Aorta (tissue), 5 donors: Measurements from ENCODE around the gene DDT. TPM values are rescaled to one million over a fixed set of nuclear protein-coding genes. Genes with fewer than 3 reads are reported as not detected.
"Not testable (repeated sequence)": the region's sequence is repeated elsewhere in the genome, so short reads cannot be mapped to it uniquely, and the experiment has no call there.

Experiments used
- ATAC-seq: fragments of 200-7000 bp; cut with Tn5 transposase; one replicate; pipeline ENCODE4 v1.9.1; 2022; ENCODE audit warnings: moderate library complexity; ENCODE audit not compliant: low FRiP score
- DNase-seq, 2 donors: peaks; one replicate each; pipeline ENCODE4 v3.0.0-alpha.2; 2020
- H3K27ac ChIP-seq, 2 donors: one replicate each; pipeline ENCODE4 v1.5.1; 2013; ENCODE audit warnings: low read length in 2 of 2, mild to moderate bottlenecking in 2 of 2, moderate library complexity in 2 of 2, control low read depth in 1 of 2, inconsistent platforms in 1 of 2, low read depth in 1 of 2
- H3K27me3 ChIP-seq, 2 donors: one replicate each; pipeline ENCODE4 v1.6.1; 2013; ENCODE audit warnings: control low read depth in 1 of 2, low read length in 1 of 2, mild to moderate bottlenecking in 1 of 2, moderate library complexity in 1 of 2; ENCODE audit not compliant: insufficient read depth in 2 of 2, control insufficient read depth in 1 of 2
- H3K36me3 ChIP-seq, 2 donors: one replicate each; pipeline ENCODE4 v1.6.1; 2013; ENCODE audit warnings: control low read depth in 1 of 2, low read length in 1 of 2, mild to moderate bottlenecking in 1 of 2; ENCODE audit not compliant: insufficient read depth in 2 of 2, control insufficient read depth in 1 of 2
- H3K4me1 ChIP-seq, 2 donors: one replicate each; pipeline ENCODE4 v1.6.1; 2013; ENCODE audit warnings: low read length in 2 of 2, control low read depth in 1 of 2, mild to moderate bottlenecking in 1 of 2, moderate library complexity in 1 of 2; ENCODE audit not compliant: insufficient read depth in 2 of 2, control insufficient read depth in 1 of 2
- H3K4me3 ChIP-seq, 2 donors: one replicate each; pipeline ENCODE4 v1.5.1; 2013; ENCODE audit warnings: low read length in 2 of 2, control low read depth in 1 of 2, mild to moderate bottlenecking in 1 of 2
- H3K9me3 ChIP-seq: one replicate; pipeline ENCODE4 v1.6.1; 2013; ENCODE audit warnings: mild to moderate bottlenecking, low read length; ENCODE audit not compliant: control insufficient read depth
- WGBS, 2 donors: extraction: QIAGEN DNeasy Blood & Tissue Kit; methylation state at CpG; one replicate each; pipeline ENCODE4 v1.1.7; 2013; 5-methylcytosine and 5-hydroxymethylcytosine counted together
- intact Hi-C, 2 donors: fragments of 100-400 bp; cut with DNase I; formaldehyde crosslinking; loops; one replicate each; pipeline versions ENCODE4 v1.14.2 to v1.15.0; 2022
- polyA plus RNA-seq, 2 donors: library from polyadenylated mRNA; stranded (reverse); fragments of 200-250 nt; gene quantifications; one replicate each; pipeline ENCODE4 v1.2.3, GENCODE V29; 2013
- total RNA-seq, 2 donors: library from RNA; stranded (reverse); fragmentation: NEBNext Ultra II Directional; extraction: Animal tissue kit (Norgen Biotek cat#: 25700); gene quantifications; one replicate each; pipeline ENCODE4 v1.2.1, GENCODE V29; 2021
- donor health status: healthy with polysubstance abuse.
- donor health status: Bipolar disorder and iron deficiency.
- donor health status: DM: no; HTN: no; CAD: no.
- donor health status: DM: no; HTN: no; CAD: no.
- donor health status: DM: yes; HTN: yes; CAD: no.

The DDT gene
- total and polyA plus RNA-seq, 4 donors = 49.3 to 145 (median 79.7) TPM

DNA sequence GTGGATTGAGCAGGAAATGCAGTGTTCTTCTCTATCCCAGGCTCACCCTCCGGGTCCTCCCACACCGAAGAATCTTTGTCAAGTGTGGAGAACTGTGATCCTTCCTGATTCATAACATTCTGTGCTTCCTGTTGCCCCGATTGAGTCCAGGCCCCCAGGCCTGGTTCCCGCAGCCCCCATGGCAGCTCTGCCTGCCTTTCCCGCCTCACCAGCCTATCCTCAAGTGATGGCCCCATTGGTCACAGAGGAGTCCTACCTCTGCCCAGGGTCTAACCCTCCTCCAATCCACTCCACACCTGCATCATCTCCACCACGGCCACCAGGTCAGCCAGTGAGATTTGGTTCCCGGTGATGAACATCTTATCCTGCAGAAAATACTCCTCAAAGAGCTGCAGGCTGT is 25.5 kb upstream of the DDT start:
- intact Hi-C loops, H3K27ac ChIP-seq, ATAC-seq, H3K4me3 ChIP-seq, H3K36me3 ChIP-seq, H3K9me3 ChIP-seq, H3K27me3 ChIP-seq, H3K4me1 ChIP-seq: not testable (repeated sequence)
- DNase-seq = peak in 1 of 2 donors; percentile 62
- 80 to 88% methylated on average over 7 of the region's 7 CpGs for WGBS, 2 donors

DNA sequence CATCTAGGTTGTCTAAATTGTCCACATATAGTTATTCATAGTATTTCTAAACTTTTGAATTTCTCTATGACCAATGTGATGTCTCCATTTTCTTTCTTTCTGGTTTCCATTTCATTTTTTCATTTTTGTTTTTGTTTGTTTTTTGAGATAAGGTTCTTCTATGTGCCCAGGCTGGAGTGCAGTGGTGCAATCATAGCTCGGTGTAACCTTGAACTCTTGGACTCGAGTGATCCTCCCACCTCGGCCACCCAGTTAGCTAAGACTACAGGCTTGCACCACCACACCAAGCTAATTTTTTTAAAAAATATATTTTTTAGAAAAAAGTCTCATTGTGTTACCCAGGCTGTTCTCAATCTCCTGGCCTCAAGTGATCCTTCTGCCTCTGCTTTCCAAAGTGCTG is 22.9 kb upstream of the DDT start:
- Histone ChIP-seq H3K27ac (no peak overlapping the region), H3K4me3 (no peak overlapping the region), H3K27me3 (no peaks in the 10 kb centered on the region), H3K9me3 (no peaks in the 10 kb centered on the region), H3K4me1 (no peaks in the 10 kb centered on the region), H3K36me3 (no peaks in the 10 kb centered on the region)
- no peak for DNase-seq
- intact Hi-C loops = no loop called here
- 90 to 91% methylated on average over 3 of the region's 3 CpGs for WGBS, 2 donors
- no peak for ATAC-seq

GRCh38 chr22:23993581-23994177 is 19.4 kb upstream of the DDT start:
- H3K9me3 ChIP-seq, H3K36me3 ChIP-seq, intact Hi-C loops, H3K4me1 ChIP-seq, H3K27ac ChIP-seq, H3K4me3 ChIP-seq, DNase-seq, H3K27me3 ChIP-seq, ATAC-seq: not testable (repeated sequence)
- 60 to 72% methylated on average over 4 of the region's 4 CpGs for WGBS, 2 donors

DNA sequence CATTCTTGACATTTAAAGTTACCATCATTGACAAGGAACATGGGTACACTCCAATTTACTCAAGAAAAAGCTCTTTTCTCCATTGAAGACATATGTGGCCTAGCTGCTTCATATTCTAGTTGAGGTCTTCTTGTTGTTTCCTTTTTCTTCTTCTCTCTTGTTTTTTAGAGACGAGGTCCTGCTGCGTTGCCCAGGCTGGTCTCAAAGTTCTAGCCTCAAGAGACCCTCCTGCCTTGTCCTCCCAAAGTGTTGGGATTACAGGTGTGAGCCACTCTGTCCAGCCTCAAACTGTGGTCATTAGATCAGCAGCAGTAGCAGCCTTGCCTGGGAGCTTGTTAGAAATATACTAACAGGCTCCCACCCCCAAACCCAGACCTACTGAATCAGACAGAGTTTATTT is 18.8 kb upstream of the DDT start:
- ATAC-seq, H3K27ac ChIP-seq, H3K4me1 ChIP-seq, H3K36me3 ChIP-seq, H3K27me3 ChIP-seq, intact Hi-C loops, H3K9me3 ChIP-seq, H3K4me3 ChIP-seq, DNase-seq: not testable (repeated sequence)
- 75 to 84% methylated on average over 2 of the region's 2 CpGs for WGBS, 2 donors

GRCh38 chr22:23989583-23990244 is 15.5 kb upstream of the DDT start:
- H3K9me3 ChIP-seq, H3K4me1 ChIP-seq, H3K4me3 ChIP-seq, DNase-seq, H3K27me3 ChIP-seq, H3K27ac ChIP-seq, H3K36me3 ChIP-seq, ATAC-seq, intact Hi-C loops: not testable (repeated sequence)
- 71 to 100% methylated on average over 1 to 2 of the region's 3 CpGs for WGBS, 2 donors

- H3K4me1 ChIP-seq, H3K36me3 ChIP-seq, H3K27ac ChIP-seq, H3K9me3 ChIP-seq, H3K27me3 ChIP-seq, intact Hi-C loops, ATAC-seq, H3K4me3 ChIP-seq, DNase-seq: not testable (repeated sequence)
- 90% methylated on average over 4 of the region's 4 CpGs; no CpG with 5 or more reads in 1 of the 2 donors for WGBS, 2 donors
Observed at GRCh38 chr22:23986538-23987178, 12.4 kb upstream of the DDT start.

GRCh38 chr22:23986089-23986488 is 11.8 kb upstream of the DDT start:
- not testable (repeated sequence) for DNase-seq

DNA sequence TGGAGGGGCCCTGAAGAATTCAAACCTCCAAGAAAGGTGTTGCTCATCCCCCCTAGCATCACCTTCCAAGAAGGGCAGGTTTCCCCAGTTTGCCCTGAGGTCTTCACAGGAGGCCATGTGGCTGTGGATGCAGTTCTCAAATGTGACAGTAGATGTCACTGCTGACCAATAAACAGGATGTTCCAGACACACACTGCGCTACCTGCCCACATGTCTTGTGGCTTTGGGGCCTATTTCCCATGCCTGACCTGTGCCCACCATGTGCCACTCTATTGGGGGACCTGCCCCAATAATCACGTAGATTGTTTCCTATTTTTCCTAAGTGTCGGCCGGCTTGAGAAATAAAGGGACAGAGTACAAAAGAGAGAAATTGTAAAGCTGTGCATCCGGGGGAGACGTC is 10.2 kb upstream of the DDT start:
- no peaks in the 10 kb centered on the region for H3K9me3 ChIP-seq
- H3K36me3 ChIP-seq = no peaks in the 10 kb centered on the region
- no peak overlapping the region for H3K4me3 ChIP-seq
- DNase-seq (peak in 1 of 2 donors; percentile 47), ATAC-seq (no peak)
- H3K4me1 ChIP-seq = no peaks in the 10 kb centered on the region
- H3K27me3 ChIP-seq = no peaks in the 10 kb centered on the region
- intact Hi-C loops = no loop called here
- no peak overlapping the region for H3K27ac ChIP-seq
- WGBS, 2 donors = 41% methylated on average over 6 of the region's 6 CpGs; no CpG with 5 or more reads in 1 of the 2 donors

More at GRCh38 chr22:23986089-23986488, 11.8 kb upstream of the DDT start:
- H3K27ac ChIP-seq, H3K4me1 ChIP-seq, H3K9me3 ChIP-seq, intact Hi-C loops, ATAC-seq, H3K4me3 ChIP-seq, H3K36me3 ChIP-seq, H3K27me3 ChIP-seq: not testable (repeated sequence)
- 82% methylated on average over 8 of the region's 8 CpGs; no CpG with 5 or more reads in 1 of the 2 donors for WGBS, 2 donors

DNA sequence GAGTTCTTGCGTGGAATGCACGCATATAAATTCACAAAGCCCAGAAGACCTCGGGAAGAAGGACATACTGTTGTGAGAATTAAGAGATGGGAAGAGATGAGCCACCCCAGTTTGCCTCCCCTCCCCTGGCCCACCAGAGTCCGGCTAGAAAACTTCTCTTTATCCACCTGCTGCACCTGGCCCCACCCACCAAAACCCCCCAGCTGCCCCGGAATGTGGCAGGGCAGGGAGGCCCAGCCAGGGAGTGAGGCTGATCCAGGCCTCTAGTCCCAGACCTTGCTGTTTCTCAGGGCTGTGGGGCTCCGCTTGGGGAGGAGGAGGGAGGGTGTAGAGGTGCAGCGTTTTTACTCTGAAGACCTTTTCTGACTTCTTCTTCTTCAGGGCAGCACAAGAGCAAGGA is 6.3 kb upstream of the DDT start:
- H3K4me3 ChIP-seq, ATAC-seq, H3K9me3 ChIP-seq, H3K4me1 ChIP-seq, intact Hi-C loops, H3K27ac ChIP-seq, H3K36me3 ChIP-seq, H3K27me3 ChIP-seq, DNase-seq: not testable (repeated sequence)
- 10 to 30% methylated on average over 2 to 6 of the region's 7 CpGs for WGBS, 2 donors
